HL-60 (cell line): ENCODE results near the gene C12orf56.
"Not testable (repeated sequence)": the region's sequence is repeated elsewhere in the genome, so short reads cannot be mapped to it uniquely, and the experiment has no call there.

Source experiments
- DNase-seq, 2 experiments: peaks; one replicate each; pipeline ENCODE4 v3.0.0-alpha.2; 2010 to 2020; ENCODE audit warnings: low read depth in 1 of 2, low spot score in 1 of 2
- H3K27ac ChIP-seq: fragments of 250-450 bp; sonication (Bioruptor Pico); replicated peaks from 2 replicates; pipeline ENCODE4 v1.5.1; 2020; ENCODE audit warnings: mild to moderate bottlenecking, moderate library complexity
- H3K27me3 ChIP-seq: fragments of 250-450 bp; sonication (Bioruptor Pico); 2 replicates; pipeline ENCODE4 v1.5.1; 2021; ENCODE audit warnings: mild to moderate bottlenecking, moderate library complexity; ENCODE audit not compliant: insufficient read depth, poor library complexity, severe bottlenecking
- H3K4me3 ChIP-seq: replicated peaks from 2 replicates; pipeline ENCODE4 v1.5.1; 2011; ENCODE audit warnings: mild to moderate bottlenecking, control low read depth, low read length; ENCODE audit not compliant: insufficient read depth
- CTCF ChIP-seq: IDR thresholded peaks from one replicate; pipeline ENCODE4 v1.5.1; 2011; ENCODE audit warnings: low read length, control low read depth, inconsistent platforms; ENCODE audit not compliant: insufficient read depth
- GABPA ChIP-seq: IDR thresholded peaks from 2 replicates; pipeline ENCODE4 v1.6.1; 2012; ENCODE audit warnings: low read depth
- POLR2AphosphoS5 ChIP-seq: IDR thresholded peaks from 2 replicates; pipeline ENCODE4 v1.6.1; 2012; ENCODE audit warnings: low read depth
- REST ChIP-seq: IDR thresholded peaks from 2 replicates; pipeline ENCODE4 v1.6.1; 2012; ENCODE audit warnings: low read depth; ENCODE audit not compliant: insufficient replicate concordance
- SPI1 ChIP-seq: IDR thresholded peaks from 2 replicates; pipeline ENCODE4 v1.6.1; 2012; ENCODE audit warnings: low read depth, mild to moderate bottlenecking, borderline replicate concordance

Gene C12orf56

DNA sequence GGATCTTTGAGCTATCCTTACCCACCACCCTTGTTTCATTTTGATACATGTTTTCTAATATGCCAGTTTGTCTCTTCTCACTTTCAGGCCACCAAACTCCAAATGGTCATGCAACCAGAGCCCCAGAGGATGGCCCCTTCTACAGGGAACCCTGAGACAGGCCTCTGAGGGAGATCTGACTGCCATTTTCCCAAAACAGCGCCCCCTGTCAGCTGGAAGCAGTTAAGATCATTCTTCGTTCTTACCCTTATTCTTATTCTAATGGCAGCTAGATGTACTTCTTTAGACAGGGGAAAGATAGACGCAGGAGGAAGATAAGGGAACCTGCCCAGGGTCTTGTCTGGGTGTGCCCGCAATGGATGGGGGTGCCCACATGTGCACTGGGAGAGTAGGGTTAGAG, 38.4 kb downstream of the C12orf56 start:
- H3K27ac ChIP-seq: no peak overlapping the region
- no peak for DNase-seq
- H3K27me3 ChIP-seq: no peaks in the 10 kb centered on the region
- TF ChIP-seq GABPA (no peak), REST (no peak), CTCF (no peak), POLR2AphosphoS5 (no peak), SPI1 (no peak)
- no peak overlapping the region for H3K4me3 ChIP-seq

GRCh38 chr12:64351265-64351664, 39.3 kb downstream of the C12orf56 start:
- no peak overlapping the region for H3K4me3 ChIP-seq
- H3K27ac ChIP-seq: no peak overlapping the region
- H3K27me3 ChIP-seq: no peaks in the 10 kb centered on the region
- no peak for DNase-seq
- TF ChIP-seq REST (no peak), GABPA (no peak), SPI1 (no peak), CTCF (no peak), POLR2AphosphoS5 (no peak)

GRCh38 chr12:64347630-64348029, 42.9 kb downstream of the C12orf56 start:
- Histone ChIP-seq H3K4me3 (no peak overlapping the region), H3K27ac (no peak overlapping the region), H3K27me3 (no peaks in the 10 kb centered on the region)
- TF ChIP-seq REST (no peak), SPI1 (no peak)
- no peak for DNase-seq

- not testable (repeated sequence) for H3K4me3 ChIP-seq, H3K27ac ChIP-seq, DNase-seq, H3K27me3 ChIP-seq
These were observed 45.9 kb downstream of the C12orf56 start for GRCh38 chr12:64344631-64345030.

DNA sequence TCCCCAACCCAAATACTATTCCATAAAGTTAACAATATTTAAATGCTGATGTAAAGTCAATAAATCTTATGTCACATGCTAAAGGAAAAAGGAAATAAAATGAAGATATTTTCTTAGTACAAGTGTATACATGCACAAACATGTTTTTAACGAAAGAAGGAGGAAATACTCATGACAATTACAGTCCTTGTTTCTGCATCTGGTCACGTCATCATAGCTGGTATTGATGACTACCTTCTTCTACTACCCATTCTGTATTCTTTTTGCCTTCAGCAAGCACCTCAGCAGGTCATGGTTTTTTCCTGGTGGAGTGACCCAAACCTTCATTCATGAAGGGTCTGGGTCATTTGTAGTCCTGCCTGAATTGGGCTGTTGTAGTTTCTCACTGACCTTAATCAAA, 50.0 kb downstream of the C12orf56 start:
- not testable (repeated sequence) for H3K27ac ChIP-seq, DNase-seq, H3K27me3 ChIP-seq, H3K4me3 ChIP-seq
